Measurements from ENCODE around the gene SLCO4C1. TPM values are rescaled to one million over a fixed set of nuclear protein-coding genes. Genes with fewer than 3 reads are reported as not detected.

SLCO4C1 gene
- total RNA-seq, 1 donor from 2014 or later: under 0.01 TPM

Other genes starting within 250 kb of the SLCO4C1 start
- gene SLCO6A1, start 202.7 kb upstream of the SLCO4C1 start, total RNA-seq: under 0.01 TPM in 1 of 2 replicates, not detected in the other